HUDEP-2 (cell line): Measurements from ENCODE around the gene AGTR1.
A peak's percentile ranks its signal among the peaks of the same experiment; 100 is the strongest.

Experiments
- DNase-seq, 76 experiments: peaks; one replicate each; lab custom pipeline; 2025; ENCODE audit not compliant: unreplicated experiment in 76 of 76; lab: John Stamatoyannopoulos, UW

AGTR1 gene

GRCh38 chr3:148697306-148698189 lies at the start of gene AGTR1:
AGTR1 (plus strand) TSS chr3:148697903; CDS start chr3:148741036, 43,133 bp downstream.
- DNase-seq, result peak in 2 of 76 experiments; percentile 1 to 25

DNA sequence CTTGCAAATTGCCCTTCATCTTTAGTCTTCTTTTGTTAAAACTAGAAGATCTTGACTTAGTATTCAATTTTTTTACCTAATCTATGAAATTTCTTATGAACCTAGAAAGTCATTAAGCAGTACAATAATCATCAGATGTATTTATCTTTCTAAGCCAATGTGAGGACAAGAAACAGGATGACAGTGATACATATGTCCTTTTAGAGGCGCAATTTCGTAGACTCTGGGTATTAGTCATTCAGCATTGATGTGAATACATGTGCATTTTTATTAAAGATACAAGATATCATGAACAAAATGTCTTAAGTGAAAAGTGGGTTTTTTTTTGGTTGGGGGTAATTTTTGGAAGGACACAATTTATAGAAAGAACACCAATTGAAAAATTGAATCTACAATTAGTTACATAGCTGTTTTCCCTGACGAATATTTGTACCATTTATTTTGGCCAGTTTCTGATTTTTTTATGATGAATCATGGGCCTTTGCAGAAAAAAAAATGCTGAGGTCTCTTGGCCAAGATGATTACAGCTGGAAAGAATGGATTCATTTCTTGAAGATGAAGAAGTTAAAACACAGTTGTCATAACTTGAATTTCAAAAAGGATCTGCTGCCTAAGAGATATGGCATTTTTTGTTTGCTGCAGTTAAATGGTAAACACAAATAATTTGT lies 48.9 kb upstream of the AGTR1 start:
- no peak for DNase-seq

DNA sequence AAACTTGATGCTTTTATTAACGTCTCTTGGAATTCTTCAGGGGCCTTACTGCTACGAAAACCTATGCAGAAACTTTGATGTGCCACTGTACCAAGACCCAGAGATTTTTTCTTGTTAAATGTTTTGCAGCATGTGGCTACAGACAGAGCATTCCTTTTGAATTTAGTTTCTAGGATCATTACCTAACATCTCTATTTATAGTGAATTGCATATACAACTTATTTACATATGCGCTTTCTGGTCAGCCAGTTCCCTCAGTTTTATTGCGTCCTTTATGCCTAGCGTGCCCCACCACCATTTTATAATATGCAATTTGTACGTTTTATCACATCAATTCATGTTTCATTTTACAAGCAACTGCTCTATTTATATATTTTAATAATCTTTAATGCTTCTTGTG lies 46.2 kb upstream of the AGTR1 start:
- no peak for DNase-seq

GRCh38 chr3:148654433-148654832 lies 43.3 kb upstream of the AGTR1 start:
- DNase-seq, result no peak

- no peak for DNase-seq
Measured at GRCh38 chr3:148657470-148657869, 40.2 kb upstream of the AGTR1 start.

DNA sequence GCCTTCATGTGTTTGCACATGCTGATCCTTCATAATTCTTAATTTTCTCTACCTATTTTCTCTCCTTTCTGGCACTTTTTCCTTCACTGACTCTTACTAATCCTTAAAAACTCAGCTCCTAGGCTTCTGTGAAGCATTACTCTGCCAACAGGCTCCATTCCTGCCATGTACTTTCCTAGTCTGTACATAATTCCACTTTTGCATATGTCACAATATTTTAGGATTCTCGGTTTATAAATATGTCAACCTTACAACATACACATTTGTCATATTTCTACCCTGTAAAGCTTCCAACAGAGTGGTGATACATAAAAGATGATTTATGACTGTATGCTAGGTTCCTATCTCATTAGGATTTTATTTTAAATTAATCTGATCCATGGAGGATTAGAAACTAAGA lies 38.2 kb upstream of the AGTR1 start:
- DNase-seq, result no peak

DNA sequence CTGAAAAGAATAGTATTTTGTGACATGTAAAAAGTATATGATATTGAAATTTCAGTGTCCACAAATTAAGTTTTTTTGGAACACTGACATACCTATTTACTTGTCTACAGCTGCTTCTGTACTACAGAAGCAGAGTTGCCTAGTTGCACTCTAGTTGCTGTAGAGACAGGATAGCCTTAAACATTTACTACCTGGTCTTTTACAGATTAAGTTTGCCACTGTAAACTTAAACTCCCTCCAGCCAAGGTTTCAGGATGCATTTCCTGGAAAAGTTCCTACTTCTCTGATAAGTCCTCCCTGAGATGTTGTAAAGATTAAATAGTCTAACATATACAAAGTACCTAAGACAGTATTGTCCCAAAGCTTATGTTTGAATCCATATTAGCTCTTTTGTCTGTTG lies 17.4 kb upstream of the AGTR1 start:
- DNase-seq, result no peak

GRCh38 chr3:148681080-148681479 lies 16.6 kb upstream of the AGTR1 start:
- no peak for DNase-seq

- DNase-seq, result peak in 2 of 76 experiments; percentile 0 to 1
Measured at GRCh38 chr3:148682997-148683396, 14.7 kb upstream of the AGTR1 start.

DNA sequence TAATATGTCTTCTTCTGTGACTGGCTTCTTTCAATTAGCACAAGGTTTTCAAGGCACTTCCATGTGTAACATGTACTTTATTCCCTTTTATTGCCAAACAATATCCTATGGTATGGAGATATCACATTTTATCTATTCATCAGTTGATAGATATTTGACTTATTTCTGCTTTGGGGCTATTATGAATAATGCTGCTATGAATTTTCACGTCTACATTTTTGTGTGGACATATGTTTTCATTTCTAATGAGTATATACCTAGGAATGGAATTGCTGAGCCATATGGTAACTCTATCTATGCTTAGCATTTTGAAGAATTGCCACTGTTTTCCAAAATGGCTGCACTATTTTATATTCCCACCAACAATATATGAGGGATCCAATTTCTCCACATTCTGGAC lies 3.6 kb upstream of the AGTR1 start:
- no peak for DNase-seq

DNA sequence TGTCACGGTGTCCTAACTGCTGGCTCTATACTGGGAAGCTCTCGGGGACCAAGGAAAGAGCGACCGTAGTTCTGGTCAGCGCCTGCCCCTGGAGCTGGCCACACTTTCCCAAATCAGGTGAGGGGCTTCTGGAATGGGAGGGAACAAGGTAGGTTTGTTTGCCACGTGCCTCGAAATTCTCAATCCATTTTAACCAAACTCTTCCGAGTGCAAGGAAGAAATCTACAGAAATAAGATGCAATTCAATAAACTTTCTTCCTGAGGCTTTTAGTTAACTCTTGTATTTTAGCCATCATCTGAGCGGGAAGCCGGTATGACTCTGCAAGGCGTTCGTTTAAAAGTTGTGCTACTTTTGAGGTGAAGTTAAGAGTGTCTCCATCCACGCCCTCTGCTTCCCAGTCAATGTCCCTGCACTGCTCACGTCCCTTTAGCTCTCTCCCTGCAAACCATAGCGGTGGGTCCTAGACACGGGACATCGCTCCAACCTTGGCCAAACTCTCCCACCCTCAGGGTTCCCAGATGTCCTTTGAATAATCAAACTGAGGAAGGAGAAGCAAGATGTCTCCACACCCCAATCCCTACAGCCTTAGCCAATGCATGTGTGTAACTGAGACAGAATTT lies 597 bp downstream of the AGTR1 start:
- no peak for DNase-seq

DNA sequence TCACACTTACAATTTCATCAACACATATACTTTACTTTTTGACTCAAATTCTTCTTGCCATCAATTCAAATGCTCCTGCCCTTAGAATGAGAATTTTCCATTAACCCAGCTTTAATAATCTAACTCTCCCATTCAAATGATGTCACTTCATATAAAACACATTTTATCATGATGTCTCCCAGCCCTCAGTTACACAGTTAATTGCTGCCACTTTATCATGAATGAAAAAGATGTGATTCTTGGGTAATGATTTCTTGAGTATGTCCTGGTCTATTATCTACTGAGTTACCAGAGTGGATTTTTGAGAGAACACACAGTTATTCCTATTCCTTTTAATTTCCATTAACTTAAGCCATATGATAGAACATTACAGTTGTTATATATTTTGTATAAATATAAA lies 7.6 kb downstream of the AGTR1 start:
- no peak for DNase-seq

DNA sequence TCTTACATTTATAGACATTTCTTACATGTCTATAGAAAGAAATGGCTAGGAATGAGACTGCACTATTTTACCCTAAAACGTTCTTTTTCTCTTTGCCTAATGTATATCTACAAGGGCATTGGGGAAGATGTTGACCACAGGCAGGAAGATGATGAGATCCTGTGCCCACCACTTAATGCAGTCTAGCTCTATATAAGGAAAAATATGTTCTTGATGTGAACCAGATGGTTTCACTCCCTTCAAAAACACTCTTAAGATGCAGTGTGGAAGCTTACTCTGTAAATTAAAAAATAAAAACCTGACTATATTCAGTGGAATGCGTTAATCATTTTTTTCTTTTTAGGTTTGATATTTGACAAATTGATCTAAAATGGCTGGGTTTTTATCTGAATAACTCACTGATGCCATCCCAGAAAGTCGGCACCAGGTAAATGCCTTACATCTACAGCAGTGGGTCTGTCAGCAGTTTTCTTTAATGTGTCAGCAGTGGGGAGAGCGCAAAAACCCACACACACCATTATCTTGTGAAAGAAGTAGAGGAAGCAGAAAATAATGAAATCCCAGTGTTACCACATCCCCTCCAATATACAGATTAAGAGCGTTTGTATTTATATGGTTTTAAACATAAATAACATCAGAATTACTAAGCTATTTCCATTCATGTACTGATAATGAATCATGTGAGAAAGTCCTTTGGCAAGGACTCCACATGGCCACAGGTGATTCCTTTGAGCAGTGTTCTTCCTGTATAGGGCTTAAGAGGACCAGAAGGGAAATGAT lies 10.1 kb downstream of the AGTR1 start:
- no peak for DNase-seq

GRCh38 chr3:148708409-148708808 lies 10.7 kb downstream of the AGTR1 start:
- DNase-seq, result no peak

DNA sequence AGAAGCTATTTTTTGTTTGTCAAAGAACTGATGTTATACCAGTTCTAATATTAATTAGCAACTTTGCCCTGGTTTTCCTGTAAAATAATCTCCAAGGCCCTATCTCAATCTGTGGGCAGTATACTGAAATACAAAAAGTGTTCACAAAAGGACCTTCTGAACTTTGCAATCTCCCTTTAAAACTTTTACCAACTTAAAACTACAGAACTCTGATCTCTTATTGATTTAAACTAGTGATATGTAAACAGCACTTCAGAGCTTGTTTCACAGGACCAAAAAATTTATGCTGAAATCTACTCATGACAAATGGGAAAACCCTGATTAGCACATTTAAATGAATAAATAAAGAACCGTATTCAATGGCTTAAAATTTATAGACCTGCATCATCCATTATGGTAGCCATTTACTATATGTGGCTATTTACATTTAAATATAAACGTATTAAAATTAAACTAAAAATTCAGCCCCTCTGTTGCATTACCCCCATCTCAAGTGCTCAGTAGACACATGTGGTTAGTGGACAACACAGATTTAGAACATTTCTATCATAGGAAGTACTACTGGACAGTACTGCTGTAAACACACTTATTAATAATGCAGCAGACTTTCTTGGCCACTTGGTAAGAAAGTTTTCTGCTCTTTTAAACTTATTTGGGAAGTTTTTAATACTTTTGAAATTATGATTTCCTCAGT lies 12.0 kb downstream of the AGTR1 start:
- no peak for DNase-seq

GRCh38 chr3:148710665-148711064 lies 13.0 kb downstream of the AGTR1 start:
- DNase-seq, result no peak

DNA sequence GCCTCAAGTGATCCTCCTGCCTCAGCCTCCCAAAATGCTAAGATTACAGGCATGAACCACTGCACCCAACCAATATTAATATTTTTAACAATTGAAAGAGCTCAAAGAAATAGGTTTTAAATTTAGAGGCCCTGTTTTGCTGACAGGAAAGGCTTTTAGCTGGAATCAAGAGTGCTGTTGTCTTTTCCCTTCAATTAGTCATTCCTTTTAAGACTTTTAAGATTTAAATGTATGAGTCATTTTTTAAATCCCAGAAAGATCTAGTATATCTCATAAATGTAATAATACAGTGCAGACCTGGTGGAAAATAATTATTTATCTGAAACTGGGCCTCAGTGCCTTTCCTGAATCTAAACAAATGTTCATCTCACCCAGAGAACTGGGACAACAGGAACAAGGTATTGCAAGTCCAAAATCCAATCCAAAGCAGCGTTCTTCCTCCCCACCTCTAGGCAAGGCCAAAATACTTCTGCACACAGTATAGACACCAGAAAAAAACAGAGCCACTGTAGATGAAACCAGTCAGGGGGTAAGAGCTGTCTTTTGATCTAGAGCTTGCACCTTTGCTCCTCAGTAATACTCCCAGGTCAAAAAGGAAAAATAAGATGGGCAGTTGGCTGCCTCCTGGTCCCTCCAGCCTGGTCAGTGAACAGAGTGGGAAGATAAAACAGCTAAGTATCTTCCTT lies 14.4 kb downstream of the AGTR1 start:
- DNase-seq, result no peak

DNA sequence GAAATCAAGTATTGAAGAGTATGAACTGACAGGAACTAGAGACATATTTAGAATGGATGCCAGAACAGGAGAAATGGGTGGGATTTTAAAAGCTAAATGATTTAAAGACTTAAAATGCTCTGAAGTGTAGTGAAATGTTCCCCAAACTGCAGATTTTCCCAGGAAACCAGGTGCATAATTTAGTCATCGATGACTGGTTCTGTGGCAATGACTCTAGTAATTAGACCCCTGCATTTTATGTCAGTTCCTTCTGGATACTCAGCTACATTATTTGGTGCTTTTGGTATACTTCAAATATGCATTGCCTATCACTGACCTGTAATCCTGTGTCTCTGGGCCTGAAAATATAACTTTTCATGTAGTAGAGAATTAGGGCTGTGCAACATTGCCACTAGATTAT lies 16.8 kb downstream of the AGTR1 start:
- no peak for DNase-seq

- peak in 4 of 76 experiments; percentile 6 to 38 (median 20) for DNase-seq
Measured at GRCh38 chr3:148716657-148717056, 19.0 kb downstream of the AGTR1 start.
